Mesothelial cell of epicardium (in vitro differentiated cells): ENCODE measurements around the gene SAP30BP. TPM values are rescaled to one million over a fixed set of nuclear protein-coding genes. Genes with fewer than 3 reads are reported as not detected.
"Not testable (repeated sequence)": the region's sequence is repeated elsewhere in the genome, so short reads cannot be mapped to it uniquely, and the experiment has no call there.

ENCODE experiments used
- DNase-seq, 2 experiments: peaks; one replicate each; pipeline ENCODE4 v3.0.0; 2021; ENCODE audit warnings: low spot score in 2 of 2; ENCODE audit not compliant: unreplicated experiment in 2 of 2
- H3K27ac Mint-ChIP-seq: 2 replicates; pipeline ENCODE4 v1.8.0; 2021; ENCODE audit warnings: mixed read lengths
- H3K27me3 Mint-ChIP-seq: 2 replicates; pipeline ENCODE4 v1.8.0; 2021; ENCODE audit warnings: low read depth, mixed read lengths
- H3K36me3 Mint-ChIP-seq: 2 replicates; pipeline ENCODE4 v1.8.0; 2021; ENCODE audit warnings: mixed read lengths
- H3K4me1 Mint-ChIP-seq: 2 replicates; pipeline ENCODE4 v1.8.0; 2021; ENCODE audit warnings: mixed read lengths
- H3K4me3 Mint-ChIP-seq: 2 replicates; pipeline ENCODE4 v1.8.0; 2021; ENCODE audit warnings: mild to moderate bottlenecking, moderate library complexity, mixed read lengths
- H3K9me3 Mint-ChIP-seq: 2 replicates; pipeline ENCODE4 v1.8.0; 2021; ENCODE audit warnings: mixed read lengths
- CTCF ChIP-seq: fragments of 200-600 bp; sonication (generic); IDR thresholded peaks from one replicate; pipeline ENCODE4 v1.5.0; 2021; ENCODE audit warnings: antibody characterized with exemption; ENCODE audit not compliant: unreplicated experiment
- total RNA-seq: library from RNA; stranded (reverse); gene quantifications from 3 replicates; pipeline ENCODE4 v1.2.1, GENCODE V29; 2021

SAP30BP gene
- total RNA-seq, 1 donor from 2014 or later: 96.0 TPM

GRCh38 chr17:75634754-75635609 lies 32.2 kb upstream of the SAP30BP start:
- DNase-seq: no peak
- peaks cover 23% of the 10 kb centered on the region for H3K4me1 Mint-ChIP-seq
- H3K9me3 Mint-ChIP-seq: no peaks in the 10 kb centered on the region
- TF ChIP-seq CTCF: no peak
- no peaks in the 10 kb centered on the region for H3K36me3 Mint-ChIP-seq
- H3K27me3 Mint-ChIP-seq: no peaks in the 10 kb centered on the region
- no peak overlapping the region for H3K4me3 Mint-ChIP-seq
- no peak overlapping the region for H3K27ac Mint-ChIP-seq

GRCh38 chr17:75635610-75636202 lies 31.4 kb upstream of the SAP30BP start:
- Mint-ChIP-seq H3K27ac (no peak overlapping the region), H3K4me3 (no peak overlapping the region), H3K36me3 (no peaks in the 10 kb centered on the region), H3K9me3 (no peaks in the 10 kb centered on the region), H3K4me1 (peaks cover 27% of the 10 kb centered on the region), H3K27me3 (no peaks in the 10 kb centered on the region)
- no peak for DNase-seq
- TF ChIP-seq CTCF: no peak

GRCh38 chr17:75636381-75637142 lies 30.6 kb upstream of the SAP30BP start:
- H3K27me3 Mint-ChIP-seq: no peaks in the 10 kb centered on the region
- H3K9me3 Mint-ChIP-seq: no peaks in the 10 kb centered on the region
- DNase-seq: peak in 1 of 2 experiments; percentile 14
- H3K27ac Mint-ChIP-seq: no peak overlapping the region
- H3K4me3 Mint-ChIP-seq: no peak overlapping the region
- no peak for TF ChIP-seq CTCF
- no peaks in the 10 kb centered on the region for H3K36me3 Mint-ChIP-seq
- peaks cover 27% of the 10 kb centered on the region for H3K4me1 Mint-ChIP-seq

GRCh38 chr17:75637143-75637538 lies 30.0 kb upstream of the SAP30BP start:
- Mint-ChIP-seq H3K36me3 (no peaks in the 10 kb centered on the region), H3K4me1 (peaks cover 33% of the 10 kb centered on the region), H3K27ac (no peak overlapping the region), H3K27me3 (no peaks in the 10 kb centered on the region), H3K4me3 (no peak overlapping the region), H3K9me3 (no peaks in the 10 kb centered on the region)
- no peak for DNase-seq
- TF ChIP-seq CTCF: no peak

- no peak for TF ChIP-seq CTCF
- Mint-ChIP-seq H3K4me1 (peaks cover 37% of the 10 kb centered on the region), H3K27me3 (no peaks in the 10 kb centered on the region), H3K4me3 (no peak overlapping the region), H3K27ac (no peak overlapping the region), H3K9me3 (no peaks in the 10 kb centered on the region), H3K36me3 (no peaks in the 10 kb centered on the region)
- DNase-seq: peak in 1 of 2 experiments; percentile 11
Measured at GRCh38 chr17:75637551-75637950, 29.6 kb upstream of the SAP30BP start.

GRCh38 chr17:75638039-75638438 lies 29.1 kb upstream of the SAP30BP start:
- not testable (repeated sequence) for H3K27ac Mint-ChIP-seq, DNase-seq, H3K27me3 Mint-ChIP-seq, H3K36me3 Mint-ChIP-seq, H3K4me3 Mint-ChIP-seq, H3K9me3 Mint-ChIP-seq
- H3K4me1 Mint-ChIP-seq: peaks cover 38% of the 10 kb centered on the region
